SK-N-SH (cell line): ENCODE data around the gene HLA-DMA. TPM values are rescaled to one million over a fixed set of nuclear protein-coding genes. Genes with fewer than 3 reads are reported as not detected.

ENCODE experiments used
- CTCF ChIA-PET: fragments of 300-600, 350-600 bp; formaldehyde crosslinking; extraction: SDS; loops from one replicate; lab custom pipeline; 2021; lab: Yijun Ruan, JAX
- POLR2A ChIA-PET: fragments of 350-600 bp; sonication (Branson Sonifier 250); formaldehyde crosslinking; extraction: SDS; loops from one replicate; lab custom pipeline; 2020; ENCODE audit warnings: antibody characterized with exemption, inconsistent platforms; lab: Yijun Ruan, JAX
- DNase-seq: peaks from one replicate; pipeline ENCODE4 v3.0.0; 2012
- H2AFZ ChIP-seq: fragments of 200-600 bp; sonication (generic); 2 replicates; pipeline ENCODE4 v1.8.1; 2016; ENCODE audit warnings: antibody characterized with exemption, mild to moderate bottlenecking, low read depth
- H3F3A ChIP-seq: fragments of 200-600 bp; sonication (generic); replicated peaks from 2 replicates; pipeline ENCODE3; 2016; ENCODE audit warnings: antibody characterized with exemption, mild to moderate bottlenecking; ENCODE audit not compliant: insufficient read depth
- H3K27ac ChIP-seq, 2 experiments: fragments of 200-500 bp in 1 of 2; fragments of 200-600 bp in 1 of 2; sonication (Bioruptor generic) in 1 of 2; sonication (generic), shearing (Covaris generic) in 1 of 2; 2 replicates each; pipeline versions ENCODE4 v1.5.1 to v1.6.1; 2014 to 2016; ENCODE audit warnings: low read depth in 2 of 2, inconsistent platforms in 1 of 2, low read length in 1 of 2, mild to moderate bottlenecking in 1 of 2, mixed read lengths in 1 of 2
- H3K27me3 ChIP-seq: fragments of 200-600 bp; sonication (generic), shearing (Covaris generic); 2 replicates; pipeline ENCODE4 v1.6.1; 2016; ENCODE audit warnings: mixed run types; ENCODE audit not compliant: insufficient read depth
- H3K36me3 ChIP-seq, 2 experiments: fragments of 200-500 bp in 1 of 2; fragments of 200-600 bp in 1 of 2; sonication (Bioruptor generic) in 1 of 2; sonication (generic) in 1 of 2; replicated peaks in 1 of 2; 2 replicates each; pipeline versions ENCODE3 to v1.5.1; 2014 to 2016; ENCODE audit warnings: low read length in 1 of 2, mild to moderate bottlenecking in 1 of 2; ENCODE audit not compliant: insufficient read depth in 2 of 2, control insufficient read depth in 1 of 2
- H3K4me1 ChIP-seq, 2 experiments: fragments of 200-500 bp in 1 of 2; fragments of 200-600 bp in 1 of 2; sonication (Bioruptor generic) in 1 of 2; sonication (generic), shearing (Covaris generic) in 1 of 2; 2 replicates each; pipeline versions ENCODE4 v1.5.1 to v1.6.1; 2014 to 2016; ENCODE audit warnings: low read depth in 1 of 2, low read length in 1 of 2, mixed run types in 1 of 2; ENCODE audit not compliant: insufficient read depth in 2 of 2, control insufficient read depth in 1 of 2
- H3K4me2 ChIP-seq: fragments of 200-600 bp; sonication (generic), shearing (Covaris generic); 2 replicates; pipeline ENCODE4 v1.6.1; 2017; ENCODE audit warnings: mixed run types
- H3K4me3 ChIP-seq, 2 experiments: fragments of 200-500 bp in 1 of 2; fragments of 200-600 bp in 1 of 2; sonication (Bioruptor generic) in 1 of 2; sonication (generic), shearing (Covaris generic) in 1 of 2; 2 replicates each; pipeline versions ENCODE4 v1.5.1 to v1.8.1; 2014 to 2016; ENCODE audit warnings: low read depth in 2 of 2, inconsistent platforms in 1 of 2, low read length in 1 of 2, mild to moderate bottlenecking in 1 of 2, mixed read lengths in 1 of 2, moderate library complexity in 1 of 2
- H3K79me2 ChIP-seq: fragments of 200-600 bp; sonication (generic); 2 replicates; pipeline ENCODE4 v1.8.1; 2017; ENCODE audit warnings: mild to moderate bottlenecking; ENCODE audit not compliant: insufficient read depth
- H3K9ac ChIP-seq: fragments of 200-600 bp; sonication (generic); 2 replicates; pipeline ENCODE4 v1.6.1; 2017; ENCODE audit warnings: mixed run types
- H3K9me2 ChIP-seq: fragments of 200-600 bp; sonication (generic); 2 replicates; pipeline ENCODE4 v1.6.1; 2017; ENCODE audit warnings: mixed run types
- H3K9me3 ChIP-seq: fragments of 200-600 bp; sonication (generic); 2 replicates; pipeline ENCODE4 v1.6.1; 2017; ENCODE audit warnings: mixed run types, mild to moderate bottlenecking, moderate library complexity
- H4K20me1 ChIP-seq: fragments of 200-600 bp; sonication (generic); 2 replicates; pipeline ENCODE4 v1.6.1; 2017; ENCODE audit warnings: mild to moderate bottlenecking, mixed run types; ENCODE audit not compliant: insufficient read depth
- CHD2 ChIP-seq: fragments of 150-350 bp; IDR thresholded peaks from 2 replicates; pipeline ENCODE4 v1.6.1; 2018; ENCODE audit warnings: low read length; ENCODE audit not compliant: partially characterized antibody
- GABPA ChIP-seq: IDR thresholded peaks from 2 replicates; pipeline ENCODE4 v1.4.0; 2012; ENCODE audit warnings: low read depth, mild to moderate bottlenecking
- JUND ChIP-seq: IDR thresholded peaks from 2 replicates; pipeline ENCODE4 v1.4.0; 2012
- MXI1 ChIP-seq: IDR thresholded peaks from 2 replicates; pipeline ENCODE4 v1.6.1; 2012; ENCODE audit warnings: mild to moderate bottlenecking, low read depth, low read length, improper control_type of control experiment
- SIN3A ChIP-seq: IDR thresholded peaks from 2 replicates; pipeline ENCODE4 v1.6.1; 2012; ENCODE audit warnings: low read depth, mild to moderate bottlenecking, low read length, moderate library complexity, borderline replicate concordance
- SMC3 ChIP-seq: IDR thresholded peaks from 2 replicates; pipeline ENCODE4 v1.6.1; 2012; ENCODE audit warnings: low read depth, low read length, improper control_type of control experiment
- TAF1 ChIP-seq: IDR thresholded peaks from 2 replicates; pipeline ENCODE4 v1.6.1; 2012; ENCODE audit warnings: low read depth, mild to moderate bottlenecking, low read length, moderate library complexity, borderline replicate concordance
- WGBS: methylation state at CpG from one replicate; pipeline ENCODE4 v1.1.6; 2017; ENCODE audit warnings: low lambda C conversion rate; 5-methylcytosine and 5-hydroxymethylcytosine counted together
- polyA plus RNA-seq, 3 experiments: library from polyadenylated mRNA; depleted of rRNA; stranded (reverse); fragments of >200 nt; gene quantifications; 2 replicates each; pipeline ENCODE4 v1.2.3, GENCODE V29; 2012
- TF ChIP-seq, protein P1 (sequence below): IDR thresholded peaks from 2 replicates; pipeline ENCODE4 v1.4.0; 2012; ENCODE audit warnings: low read depth, borderline replicate concordance
- TF ChIP-seq, protein P2 (sequence below): fragments of 200-600 bp; sonication (generic); IDR thresholded peaks from 2 replicates; pipeline ENCODE4 v1.6.1; 2017; ENCODE audit warnings: antibody characterized with exemption, mild to moderate bottlenecking, moderate library complexity
- TF ChIP-seq, protein P3 (sequence below): IDR thresholded peaks from 2 replicates; pipeline ENCODE4; 2012
- TF ChIP-seq, protein P4 (sequence below): fragments of 150-350 bp; IDR thresholded peaks from 2 replicates; pipeline ENCODE4 v1.6.1; 2016; ENCODE audit warnings: mild to moderate bottlenecking, low read depth, low read length
- TF ChIP-seq, protein P5 (sequence below): IDR thresholded peaks from 2 replicates; pipeline ENCODE4 v1.4.0; 2012; ENCODE audit warnings: low read depth

HLA-DMA gene
- polyA plus RNA-seq, 1 of the 3 experiments (the other 2 are of a cell fraction) = 1.2 TPM

DNA sequence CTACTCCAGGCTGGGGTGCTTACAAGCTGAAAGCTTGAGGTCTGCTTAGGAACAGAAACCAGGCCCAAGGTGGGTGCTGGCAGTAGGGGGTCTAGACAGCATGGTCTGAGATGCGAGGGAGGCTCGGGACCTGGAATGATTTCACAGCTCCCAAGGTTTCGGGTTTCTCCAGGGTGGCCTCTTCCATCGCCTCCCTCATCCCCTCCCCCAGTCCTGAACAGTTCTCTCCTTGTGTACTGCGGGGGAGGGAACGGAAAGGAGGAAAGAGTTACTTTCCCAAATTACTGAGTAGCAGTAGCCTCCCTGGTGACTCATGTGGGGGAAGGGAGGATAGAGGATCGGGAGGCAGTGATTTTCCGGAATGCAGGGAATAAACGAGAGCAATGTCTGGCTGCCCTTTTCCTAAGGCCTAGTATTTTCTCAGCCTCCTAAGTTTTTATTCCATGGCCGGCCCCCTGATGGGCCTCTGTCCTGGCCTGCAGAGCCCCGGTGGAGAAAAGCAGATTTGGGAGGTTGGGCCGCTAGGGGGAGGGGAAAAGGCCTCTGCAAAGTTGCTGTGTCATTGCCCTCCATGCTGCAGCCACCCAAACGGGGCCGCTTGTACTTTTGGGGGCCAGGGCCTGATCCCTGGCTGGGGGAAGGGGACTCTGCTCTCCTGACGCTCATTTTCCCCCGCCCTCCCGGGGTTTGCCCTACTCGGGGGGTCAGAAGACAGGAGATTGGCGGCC lies 17.0 kb upstream of the HLA-DMA start (continued):
- TF ChIP-seq TAF1 (peak; percentile 92), JUND (peak; percentile 83), CHD2 (peak; percentile 35), SIN3A (peak; percentile 61; the same call in 1 of the 2 replicates), SMC3 (no peak)
- TF ChIP-seq, protein P1, sequence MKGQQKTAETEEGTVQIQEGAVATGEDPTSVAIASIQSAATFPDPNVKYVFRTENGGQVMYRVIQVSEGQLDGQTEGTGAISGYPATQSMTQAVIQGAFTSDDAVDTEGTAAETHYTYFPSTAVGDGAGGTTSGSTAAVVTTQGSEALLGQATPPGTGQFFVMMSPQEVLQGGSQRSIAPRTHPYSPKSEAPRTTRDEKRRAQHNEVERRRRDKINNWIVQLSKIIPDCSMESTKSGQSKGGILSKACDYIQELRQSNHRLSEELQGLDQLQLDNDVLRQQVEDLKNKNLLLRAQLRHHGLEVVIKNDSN = peak; percentile 22; the same call in 1 of the 2 replicates
- TF ChIP-seq, protein P2, sequence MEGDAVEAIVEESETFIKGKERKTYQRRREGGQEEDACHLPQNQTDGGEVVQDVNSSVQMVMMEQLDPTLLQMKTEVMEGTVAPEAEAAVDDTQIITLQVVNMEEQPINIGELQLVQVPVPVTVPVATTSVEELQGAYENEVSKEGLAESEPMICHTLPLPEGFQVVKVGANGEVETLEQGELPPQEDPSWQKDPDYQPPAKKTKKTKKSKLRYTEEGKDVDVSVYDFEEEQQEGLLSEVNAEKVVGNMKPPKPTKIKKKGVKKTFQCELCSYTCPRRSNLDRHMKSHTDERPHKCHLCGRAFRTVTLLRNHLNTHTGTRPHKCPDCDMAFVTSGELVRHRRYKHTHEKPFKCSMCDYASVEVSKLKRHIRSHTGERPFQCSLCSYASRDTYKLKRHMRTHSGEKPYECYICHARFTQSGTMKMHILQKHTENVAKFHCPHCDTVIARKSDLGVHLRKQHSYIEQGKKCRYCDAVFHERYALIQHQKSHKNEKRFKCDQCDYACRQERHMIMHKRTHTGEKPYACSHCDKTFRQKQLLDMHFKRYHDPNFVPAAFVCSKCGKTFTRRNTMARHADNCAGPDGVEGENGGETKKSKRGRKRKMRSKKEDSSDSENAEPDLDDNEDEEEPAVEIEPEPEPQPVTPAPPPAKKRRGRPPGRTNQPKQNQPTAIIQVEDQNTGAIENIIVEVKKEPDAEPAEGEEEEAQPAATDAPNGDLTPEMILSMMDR = peak; percentile 29; the same call in 1 of the 2 replicates

DNA sequence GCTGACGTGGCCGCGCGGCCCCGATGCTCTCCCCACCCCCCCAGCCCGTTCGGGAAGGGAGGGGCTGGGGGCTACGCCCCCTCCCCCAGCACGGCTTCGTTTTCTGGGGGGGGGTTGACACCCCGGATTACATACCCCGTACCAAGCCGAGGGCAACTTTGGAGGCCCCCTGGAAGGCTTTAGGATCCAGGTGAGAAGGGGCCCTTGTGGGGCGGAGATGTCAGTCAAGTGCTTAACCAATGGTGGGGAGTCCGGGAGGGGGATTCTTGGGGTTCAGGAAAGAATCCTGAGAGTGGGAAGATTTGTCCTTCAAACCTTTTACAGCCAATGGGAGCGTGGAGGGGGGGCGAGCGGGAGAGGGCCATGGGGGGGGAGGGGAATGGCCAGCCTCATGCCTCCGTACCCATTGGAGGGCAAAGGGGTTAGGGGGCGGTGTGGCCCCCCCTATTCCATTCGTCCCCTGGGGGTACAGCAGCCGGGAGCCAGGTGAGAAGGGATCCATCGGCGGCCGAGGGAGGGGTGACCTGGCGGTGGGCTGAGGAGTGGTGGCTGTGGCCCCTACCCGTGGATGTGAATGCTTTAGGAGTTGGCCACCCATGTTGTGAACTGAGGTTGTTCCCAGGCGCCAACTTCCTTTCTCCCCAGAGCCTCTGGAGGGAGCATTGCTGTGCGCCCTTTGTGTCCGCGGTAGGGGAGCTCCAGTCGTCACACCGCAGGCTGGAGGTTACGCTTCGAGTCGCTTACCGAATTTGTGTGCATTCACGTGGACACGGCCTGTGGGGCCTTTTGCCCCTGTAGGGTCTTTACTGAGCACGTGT lies 16.2 kb upstream of the HLA-DMA start:
- Histone ChIP-seq H3K4me3 (peak overlapping the region; percentile 80 to 83), H3K79me2 (peaks cover 62% of the 10 kb centered on the region), H2AFZ (no peak overlapping the region), H4K20me1 (peaks cover 20% of the 10 kb centered on the region), H3K9ac (peak overlapping the region; percentile 94), H3K4me2 (peak overlapping the region; percentile 97)
- POLR2A ChIA-PET = interaction anchor here (0.6 to 4.7 kb wide), 6 partner anchors 13 to 773 kb away, joined by 3 to 42 read pairs (median 3); no protein-coding TSS in a partner anchor
- TF ChIP-seq, protein P2 = peak; percentile 24; the same call in 1 of the 2 replicates
- TF ChIP-seq, protein P3, sequence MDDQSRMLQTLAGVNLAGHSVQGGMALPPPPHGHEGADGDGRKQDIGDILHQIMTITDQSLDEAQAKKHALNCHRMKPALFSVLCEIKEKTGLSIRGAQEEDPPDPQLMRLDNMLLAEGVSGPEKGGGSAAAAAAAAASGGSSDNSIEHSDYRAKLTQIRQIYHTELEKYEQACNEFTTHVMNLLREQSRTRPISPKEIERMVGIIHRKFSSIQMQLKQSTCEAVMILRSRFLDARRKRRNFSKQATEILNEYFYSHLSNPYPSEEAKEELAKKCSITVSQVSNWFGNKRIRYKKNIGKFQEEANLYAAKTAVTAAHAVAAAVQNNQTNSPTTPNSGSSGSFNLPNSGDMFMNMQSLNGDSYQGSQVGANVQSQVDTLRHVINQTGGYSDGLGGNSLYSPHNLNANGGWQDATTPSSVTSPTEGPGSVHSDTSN = peak; percentile 70
- TF ChIP-seq MXI1 (peak; percentile 39), SIN3A (0 out of 2 replicates have a peak, but pooled peaks have one; percentile 43), GABPA (no peak)
- TF ChIP-seq, protein P4, sequence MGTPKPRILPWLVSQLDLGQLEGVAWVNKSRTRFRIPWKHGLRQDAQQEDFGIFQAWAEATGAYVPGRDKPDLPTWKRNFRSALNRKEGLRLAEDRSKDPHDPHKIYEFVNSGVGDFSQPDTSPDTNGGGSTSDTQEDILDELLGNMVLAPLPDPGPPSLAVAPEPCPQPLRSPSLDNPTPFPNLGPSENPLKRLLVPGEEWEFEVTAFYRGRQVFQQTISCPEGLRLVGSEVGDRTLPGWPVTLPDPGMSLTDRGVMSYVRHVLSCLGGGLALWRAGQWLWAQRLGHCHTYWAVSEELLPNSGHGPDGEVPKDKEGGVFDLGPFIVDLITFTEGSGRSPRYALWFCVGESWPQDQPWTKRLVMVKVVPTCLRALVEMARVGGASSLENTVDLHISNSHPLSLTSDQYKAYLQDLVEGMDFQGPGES = no peak
- TF ChIP-seq, protein P5, sequence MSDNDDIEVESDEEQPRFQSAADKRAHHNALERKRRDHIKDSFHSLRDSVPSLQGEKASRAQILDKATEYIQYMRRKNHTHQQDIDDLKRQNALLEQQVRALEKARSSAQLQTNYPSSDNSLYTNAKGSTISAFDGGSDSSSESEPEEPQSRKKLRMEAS = peak; percentile 85
- TF ChIP-seq, all 33 proteins: peak for 5
- Histone ChIP-seq H3K27ac (peak overlapping the region; percentile 97 to 99), H3K4me1 (peaks cover 6% of the 10 kb centered on the region in 2 experiments; a peak in 2 of 4 replicates), H3K27me3 (no peaks in the 10 kb centered on the region), H3F3A (peaks cover 40% of the 10 kb centered on the region), H3K9me2 (no peaks in the 10 kb centered on the region), H3K9me3 (no peaks in the 10 kb centered on the region), H3K36me3 (peaks cover 15 to 23% of the 10 kb centered on the region in 2 experiments)
- DNase-seq = peak; percentile 70
- 1% methylated on average over 25 of the region's 40 CpGs for WGBS
- CTCF ChIA-PET = interaction anchor here (0.9 to 12.0 kb wide), 7 partner anchors 15 to 193 kb away, joined by 3 to 203 read pairs (median 19); partner anchors contain the start of genes HLA-DMA and TAP2
